Naive B cell (primary cell): ENCODE data around the gene SMIM21. TPM values are rescaled to one million over a fixed set of nuclear protein-coding genes. Genes with fewer than 3 reads are reported as not detected.

ENCODE experiments used
- ATAC-seq, 2 donors: fragments of 150-1000 bp; cut with Tn5 transposase; 2 replicates each; pipeline ENCODE4 v1.10.0; 2021; ENCODE audit warnings: low read depth in 2 of 2, mild to moderate bottlenecking in 2 of 2, moderate library complexity in 2 of 2
- DNase-seq: peaks from one replicate; pipeline ENCODE4 v3.0.0; 2022
- H3K27ac Mint-ChIP-seq, 6 donors: one replicate each; pipeline ENCODE4 v1.8.0; 2020 to 2022; ENCODE audit warnings: mild to moderate bottlenecking in 6 of 6, mixed read lengths in 6 of 6, moderate library complexity in 5 of 6, inconsistent platforms in 2 of 6
- H3K27me3 Mint-ChIP-seq, 3 donors: one replicate each; pipeline ENCODE4 v1.8.0; 2021 to 2022; ENCODE audit warnings: mixed read lengths in 3 of 3, mild to moderate bottlenecking in 1 of 3
- H3K36me3 Mint-ChIP-seq, 2 donors: one replicate each; pipeline ENCODE4 v1.8.0; 2020 to 2022; ENCODE audit warnings: mixed read lengths in 2 of 2, inconsistent platforms in 1 of 2, mild to moderate bottlenecking in 1 of 2
- H3K4me1 Mint-ChIP-seq, 3 donors: one replicate each; pipeline ENCODE4 v1.8.0; 2020 to 2022; ENCODE audit warnings: mixed read lengths in 3 of 3, inconsistent platforms in 1 of 3, mild to moderate bottlenecking in 1 of 3, moderate library complexity in 1 of 3
- H3K4me3 Mint-ChIP-seq, 8 donors: one replicate each; pipeline ENCODE4 v1.8.0; 2020 to 2022; ENCODE audit warnings: mild to moderate bottlenecking in 8 of 8, mixed read lengths in 8 of 8, moderate library complexity in 8 of 8, inconsistent platforms in 2 of 8
- H3K9me3 Mint-ChIP-seq, 7 donors: one replicate each; pipeline ENCODE4 v1.8.0; 2020 to 2022; ENCODE audit warnings: mixed read lengths in 7 of 7, mild to moderate bottlenecking in 5 of 7, inconsistent platforms in 2 of 7, moderate library complexity in 1 of 7
- polyA plus RNA-seq, 6 donors: library from polyadenylated mRNA; unstranded; fragments of 300-500 nt; fragmentation: Illumina TruSeq; gene quantifications; one replicate each; pipeline ENCODE4 v1.2.3, GENCODE V29; 2021; ENCODE audit warnings: low read depth in 6 of 6

SMIM21 gene
- polyA plus RNA-seq, 6 donors from 2014 or later, result not detected

DNA sequence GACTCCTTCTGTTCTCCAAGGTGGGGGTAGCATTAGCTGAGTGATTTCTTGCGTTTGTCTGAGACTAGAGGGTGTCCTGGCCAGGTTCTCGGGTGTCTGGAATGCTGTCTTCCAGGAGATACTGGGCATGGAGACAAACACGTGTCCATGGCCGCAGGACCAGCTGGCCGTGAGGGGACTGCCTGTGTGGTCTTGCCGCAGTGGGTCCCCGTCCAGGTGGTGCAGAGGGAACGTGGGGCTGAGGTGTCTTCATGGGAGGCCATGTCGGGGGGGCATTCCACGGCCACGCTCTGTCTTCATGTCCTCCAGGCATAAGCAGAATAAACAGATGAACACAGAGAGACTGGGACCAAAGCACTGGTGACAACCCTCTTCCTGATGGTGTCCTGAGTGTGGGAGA, 66.6 kb downstream of the SMIM21 start:
- Mint-ChIP-seq H3K27me3 (peaks cover 5 to 26% (median 13%) of the 10 kb centered on the region in 3 donors), H3K4me3 (no peak overlapping the region), H3K9me3 (peaks cover 0 to 14% (median 8%) of the 10 kb centered on the region in 7 donors), H3K36me3 (peaks cover 0 to 9% of the 10 kb centered on the region in 2 donors), H3K27ac (no peak overlapping the region), H3K4me1 (peaks cover 0 to 5% (median 0%) of the 10 kb centered on the region in 3 donors)
- ATAC-seq (no peak), DNase-seq (no peak)

- Mint-ChIP-seq H3K27ac (no peak overlapping the region), H3K9me3 (peaks cover 0 to 21% (median 10%) of the 10 kb centered on the region in 7 donors), H3K4me1 (peaks cover 0 to 5% (median 0%) of the 10 kb centered on the region in 3 donors), H3K36me3 (peaks cover 0 to 9% of the 10 kb centered on the region in 2 donors), H3K27me3 (peaks cover 5 to 26% (median 13%) of the 10 kb centered on the region in 3 donors), H3K4me3 (no peak overlapping the region)
- ATAC-seq (no peak), DNase-seq (no peak)
Observed at GRCh38 chr18:75360215-75360614, 67.3 kb downstream of the SMIM21 start.

Other genes starting within 250 kb of the SMIM21 start
- gene PTGR3, start 218.6 kb downstream of the SMIM21 start, polyA plus RNA-seq, result 10 to 100 TPM; 14.7 to 36.8 (median 22.5) TPM
- 1 to 10 TPM in 5 of 6 donors, under 1 TPM in 1; 0.41 to 2.2 (median 1.7) TPM for gene TSHZ1, start 216.9 kb downstream of the SMIM21 start, polyA plus RNA-seq